HL-60 (cell line): Measurements from ENCODE around the gene RNF175.

Experiments
- DNase-seq, 2 experiments: peaks; one replicate each; pipeline ENCODE4 v3.0.0-alpha.2; 2010 to 2020; ENCODE audit warnings: low read depth in 1 of 2, low spot score in 1 of 2
- H3K27ac ChIP-seq: fragments of 250-450 bp; sonication (Bioruptor Pico); replicated peaks from 2 replicates; pipeline ENCODE4 v1.5.1; 2020; ENCODE audit warnings: mild to moderate bottlenecking, moderate library complexity
- H3K27me3 ChIP-seq: fragments of 250-450 bp; sonication (Bioruptor Pico); 2 replicates; pipeline ENCODE4 v1.5.1; 2021; ENCODE audit warnings: mild to moderate bottlenecking, moderate library complexity; ENCODE audit not compliant: insufficient read depth, poor library complexity, severe bottlenecking
- H3K4me3 ChIP-seq: replicated peaks from 2 replicates; pipeline ENCODE4 v1.5.1; 2011; ENCODE audit warnings: mild to moderate bottlenecking, control low read depth, low read length; ENCODE audit not compliant: insufficient read depth
- GABPA ChIP-seq: IDR thresholded peaks from 2 replicates; pipeline ENCODE4 v1.6.1; 2012; ENCODE audit warnings: low read depth
- POLR2AphosphoS5 ChIP-seq: IDR thresholded peaks from 2 replicates; pipeline ENCODE4 v1.6.1; 2012; ENCODE audit warnings: low read depth
- SPI1 ChIP-seq: IDR thresholded peaks from 2 replicates; pipeline ENCODE4 v1.6.1; 2012; ENCODE audit warnings: low read depth, mild to moderate bottlenecking, borderline replicate concordance
- TF ChIP-seq, protein P1 (sequence below): IDR thresholded peaks from 2 replicates; pipeline ENCODE4 v1.6.1; 2012; ENCODE audit warnings: low read depth; ENCODE audit not compliant: insufficient replicate concordance
- TF ChIP-seq, protein P2 (sequence below): IDR thresholded peaks from one replicate; pipeline ENCODE4 v1.5.1; 2011; ENCODE audit warnings: low read length, control low read depth, inconsistent platforms; ENCODE audit not compliant: insufficient read depth

The RNF175 gene

GRCh38 chr4:153784166-153784699 is 24.4 kb upstream of the RNF175 start:
- Histone ChIP-seq H3K27ac (no peak overlapping the region), H3K27me3 (peaks cover 57% of the 10 kb centered on the region), H3K4me3 (no peak overlapping the region)
- no peak for DNase-seq
- TF ChIP-seq, protein P1, sequence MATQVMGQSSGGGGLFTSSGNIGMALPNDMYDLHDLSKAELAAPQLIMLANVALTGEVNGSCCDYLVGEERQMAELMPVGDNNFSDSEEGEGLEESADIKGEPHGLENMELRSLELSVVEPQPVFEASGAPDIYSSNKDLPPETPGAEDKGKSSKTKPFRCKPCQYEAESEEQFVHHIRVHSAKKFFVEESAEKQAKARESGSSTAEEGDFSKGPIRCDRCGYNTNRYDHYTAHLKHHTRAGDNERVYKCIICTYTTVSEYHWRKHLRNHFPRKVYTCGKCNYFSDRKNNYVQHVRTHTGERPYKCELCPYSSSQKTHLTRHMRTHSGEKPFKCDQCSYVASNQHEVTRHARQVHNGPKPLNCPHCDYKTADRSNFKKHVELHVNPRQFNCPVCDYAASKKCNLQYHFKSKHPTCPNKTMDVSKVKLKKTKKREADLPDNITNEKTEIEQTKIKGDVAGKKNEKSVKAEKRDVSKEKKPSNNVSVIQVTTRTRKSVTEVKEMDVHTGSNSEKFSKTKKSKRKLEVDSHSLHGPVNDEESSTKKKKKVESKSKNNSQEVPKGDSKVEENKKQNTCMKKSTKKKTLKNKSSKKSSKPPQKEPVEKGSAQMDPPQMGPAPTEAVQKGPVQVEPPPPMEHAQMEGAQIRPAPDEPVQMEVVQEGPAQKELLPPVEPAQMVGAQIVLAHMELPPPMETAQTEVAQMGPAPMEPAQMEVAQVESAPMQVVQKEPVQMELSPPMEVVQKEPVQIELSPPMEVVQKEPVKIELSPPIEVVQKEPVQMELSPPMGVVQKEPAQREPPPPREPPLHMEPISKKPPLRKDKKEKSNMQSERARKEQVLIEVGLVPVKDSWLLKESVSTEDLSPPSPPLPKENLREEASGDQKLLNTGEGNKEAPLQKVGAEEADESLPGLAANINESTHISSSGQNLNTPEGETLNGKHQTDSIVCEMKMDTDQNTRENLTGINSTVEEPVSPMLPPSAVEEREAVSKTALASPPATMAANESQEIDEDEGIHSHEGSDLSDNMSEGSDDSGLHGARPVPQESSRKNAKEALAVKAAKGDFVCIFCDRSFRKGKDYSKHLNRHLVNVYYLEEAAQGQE = no peak
- TF ChIP-seq POLR2AphosphoS5 (no peak), GABPA (no peak), SPI1 (no peak)
- TF ChIP-seq, protein P2, sequence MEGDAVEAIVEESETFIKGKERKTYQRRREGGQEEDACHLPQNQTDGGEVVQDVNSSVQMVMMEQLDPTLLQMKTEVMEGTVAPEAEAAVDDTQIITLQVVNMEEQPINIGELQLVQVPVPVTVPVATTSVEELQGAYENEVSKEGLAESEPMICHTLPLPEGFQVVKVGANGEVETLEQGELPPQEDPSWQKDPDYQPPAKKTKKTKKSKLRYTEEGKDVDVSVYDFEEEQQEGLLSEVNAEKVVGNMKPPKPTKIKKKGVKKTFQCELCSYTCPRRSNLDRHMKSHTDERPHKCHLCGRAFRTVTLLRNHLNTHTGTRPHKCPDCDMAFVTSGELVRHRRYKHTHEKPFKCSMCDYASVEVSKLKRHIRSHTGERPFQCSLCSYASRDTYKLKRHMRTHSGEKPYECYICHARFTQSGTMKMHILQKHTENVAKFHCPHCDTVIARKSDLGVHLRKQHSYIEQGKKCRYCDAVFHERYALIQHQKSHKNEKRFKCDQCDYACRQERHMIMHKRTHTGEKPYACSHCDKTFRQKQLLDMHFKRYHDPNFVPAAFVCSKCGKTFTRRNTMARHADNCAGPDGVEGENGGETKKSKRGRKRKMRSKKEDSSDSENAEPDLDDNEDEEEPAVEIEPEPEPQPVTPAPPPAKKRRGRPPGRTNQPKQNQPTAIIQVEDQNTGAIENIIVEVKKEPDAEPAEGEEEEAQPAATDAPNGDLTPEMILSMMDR = no peak

DNA sequence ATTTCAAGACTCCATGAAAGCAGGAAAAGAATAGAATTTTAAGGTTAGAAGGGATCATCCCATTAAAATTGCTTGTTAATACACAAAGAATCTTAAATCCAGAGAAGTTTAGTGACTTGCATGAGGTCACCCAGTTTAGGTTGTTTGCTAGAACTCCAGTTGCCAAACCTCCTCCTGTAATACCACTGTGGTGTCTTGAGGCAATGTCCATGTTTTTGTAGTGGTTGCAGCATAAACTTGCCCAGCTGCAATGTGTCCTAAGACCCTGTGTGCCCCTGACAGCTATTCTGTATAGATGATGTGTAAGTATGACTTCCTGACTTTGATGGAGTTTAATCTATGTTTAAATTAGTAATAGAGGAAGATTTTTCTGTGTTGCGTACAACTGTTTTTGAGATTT is 22.8 kb upstream of the RNF175 start:
- DNase-seq = no peak
- TF ChIP-seq, protein P1 = no peak
- TF ChIP-seq POLR2AphosphoS5 = no peak
- TF ChIP-seq GABPA = no peak
- no peak for TF ChIP-seq SPI1
- TF ChIP-seq, protein P2 = no peak
- Histone ChIP-seq H3K4me3 (no peak overlapping the region), H3K27me3 (peaks cover 41% of the 10 kb centered on the region), H3K27ac (no peak overlapping the region)

GRCh38 chr4:153781717-153782416 is 22.0 kb upstream of the RNF175 start:
- no peak overlapping the region for H3K27ac ChIP-seq
- DNase-seq = no peak
- TF ChIP-seq GABPA (no peak), SPI1 (no peak), POLR2AphosphoS5 (no peak)
- TF ChIP-seq, protein P1 = no peak
- TF ChIP-seq, protein P2 = no peak

More at GRCh38 chr4:153781717-153782416, 22.0 kb upstream of the RNF175 start:
- peaks cover 34% of the 10 kb centered on the region for H3K27me3 ChIP-seq
- H3K4me3 ChIP-seq = no peak overlapping the region
